A549 (cell line): ENCODE data around the gene KRT36. TPM values are rescaled to one million over a fixed set of nuclear protein-coding genes. Genes with fewer than 3 reads are reported as not detected.

Source experiments
- ATAC-seq, 2 experiments: fragments of 200-7000 bp in 1 of 2; fragments of >200 bp in 1 of 2; cut with Nextera tagmentation in 1 of 2; cut with Tn5 transposase in 1 of 2; 3 replicates each; pipeline versions ENCODE4 v1.8.0 to v1.9.1; 2018 to 2020; ENCODE audit warnings: mild to moderate bottlenecking in 1 of 2, moderate library complexity in 1 of 2
- CTCF ChIA-PET: fragments of 300-600 bp; sonication (Branson Sonifier 250); formaldehyde crosslinking; extraction: SDS; loops from one replicate; lab custom pipeline; 2021; ENCODE audit warnings: antibody characterized with exemption, inconsistent platforms; lab: Yijun Ruan, JAX
- POLR2A ChIA-PET: fragments of 350-600 bp; formaldehyde crosslinking; extraction: SDS; loops from one replicate; lab custom pipeline; 2021; ENCODE audit warnings: antibody characterized with exemption, inconsistent platforms; lab: Yijun Ruan, JAX
- DNase-seq, 2 experiments: peaks; one replicate each; pipeline versions ENCODE4 v3.0.0 to v3.0.0-alpha.2; 2011 to 2016; ENCODE audit warnings: low read depth in 1 of 2, low spot score in 1 of 2
- FAIRE-seq: peaks from 2 replicates; lab custom pipeline; 2011; peaks lifted over from hg19 to GRCh38; lab: Jason Lieb, UNC
- H3K27ac ChIP-seq, 2 experiments: fragments of >200 bp; sonication (Bioruptor Twin); formaldehyde crosslinking; 3 replicates each; pipeline ENCODE4 v1.5.1; 2016 to 2017
- H3K4me1 ChIP-seq: fragments of >200 bp; sonication (Bioruptor Twin); formaldehyde crosslinking; 3 replicates; pipeline ENCODE4 v1.6.1; 2016
- H3K4me2 ChIP-seq: fragments of >200 bp; sonication (Bioruptor Twin); formaldehyde crosslinking; 3 replicates; pipeline ENCODE4 v1.6.1; 2016
- H3K4me3 ChIP-seq: fragments of >200 bp; sonication (Bioruptor Twin); formaldehyde crosslinking; 3 replicates; pipeline ENCODE4 v1.5.1; 2016
- H3K9me3 ChIP-seq: fragments of >200 bp; sonication (Bioruptor Twin); formaldehyde crosslinking; 3 replicates; pipeline ENCODE4 v1.6.1; 2016
- ATOH8 ChIP-seq: fragments of 250-450 bp; sonication (Bioruptor Pico); IDR thresholded peaks from 2 replicates; pipeline ENCODE4 v1.5.0; 2020; ENCODE audit warnings: low read depth, mild to moderate bottlenecking, moderate library complexity
- CBX8 ChIP-seq: fragments of 200-600 bp; sonication (generic); IDR thresholded peaks from 2 replicates; pipeline ENCODE4 v1.6.1; 2016
- CHD2 ChIP-seq: fragments of 150-350 bp; IDR thresholded peaks from 2 replicates; pipeline ENCODE4 v1.6.1; 2014; ENCODE audit warnings: low read length; ENCODE audit not compliant: partially characterized antibody
- EHF ChIP-seq: fragments of 250-450 bp; sonication (Bioruptor Pico); IDR thresholded peaks from 2 replicates; pipeline ENCODE4 v1.5.0; 2020; ENCODE audit warnings: mild to moderate bottlenecking
- FOSB ChIP-seq: fragments of 250-450 bp; sonication (Bioruptor Pico); IDR thresholded peaks from 2 replicates; pipeline ENCODE4 v1.5.0; 2020; ENCODE audit warnings: mild to moderate bottlenecking, moderate library complexity
- HDAC2 ChIP-seq: fragments of 200-600 bp; sonication (generic); IDR thresholded peaks from 2 replicates; pipeline ENCODE4 v1.6.1; 2016
- HMGXB4 ChIP-seq: fragments of 250-450 bp; sonication (Bioruptor Pico); IDR thresholded peaks from 2 replicates; pipeline ENCODE4 v1.5.0; 2021; ENCODE audit warnings: mild to moderate bottlenecking, moderate library complexity, borderline replicate concordance
- HOXB5 ChIP-seq: fragments of 250-450 bp; sonication (Bioruptor Pico); IDR thresholded peaks from 2 replicates; pipeline ENCODE4 v1.5.0; 2020; ENCODE audit warnings: mild to moderate bottlenecking, moderate library complexity
- MAFK ChIP-seq: fragments of 450-650 bp; IDR thresholded peaks from 2 replicates; pipeline ENCODE4 v1.6.1; 2014; ENCODE audit not compliant: partially characterized antibody
- NFE2L2 ChIP-seq: fragments of 150-350 bp; conservative IDR thresholded peaks from 2 replicates; pipeline ENCODE4 v1.6.1; 2014; ENCODE audit warnings: low read length
- NPAS2 ChIP-seq: fragments of 250-450 bp; sonication (Bioruptor Pico); IDR thresholded peaks from 2 replicates; pipeline ENCODE4 v1.8.0; 2022; ENCODE audit warnings: mild to moderate bottlenecking, moderate library complexity, borderline replicate concordance
- PHF8 ChIP-seq: fragments of 200-600 bp; sonication (generic); IDR thresholded peaks from 2 replicates; pipeline ENCODE4 v1.6.1; 2016; ENCODE audit warnings: low read depth, mild to moderate bottlenecking, antibody characterized with exemption, moderate library complexity, borderline replicate concordance
- POLR2AphosphoS2 ChIP-seq: conservative IDR thresholded peaks from 2 replicates; pipeline ENCODE4 v1.6.1; 2012; ENCODE audit warnings: low read length, improper control_type of control experiment, inconsistent platforms
- RAD21 ChIP-seq, 2 experiments: fragments of >200 bp in 1 of 2; sonication (Bioruptor Twin) in 1 of 2; formaldehyde crosslinking in 1 of 2; IDR thresholded peaks in 1 of 2; conservative IDR thresholded peaks in 1 of 2; 2 replicates in 1 of 2; 3 replicates in 1 of 2; pipeline ENCODE4 v1.6.1; 2012 to 2018; ENCODE audit warnings: inconsistent platforms in 1 of 2
- RCOR1 ChIP-seq: fragments of 150-350 bp; IDR thresholded peaks from 2 replicates; pipeline ENCODE4 v1.6.1; 2014; ENCODE audit warnings: antibody characterized with exemption, low read length, low read depth
- RFX5 ChIP-seq: fragments of 450-650 bp; IDR thresholded peaks from 2 replicates; pipeline ENCODE4 v1.7.1; 2014; ENCODE audit warnings: antibody characterized with exemption, mild to moderate bottlenecking, moderate library complexity
- SMC3 ChIP-seq: fragments of >200 bp; sonication (Bioruptor Twin); formaldehyde crosslinking; IDR thresholded peaks from 3 replicates; pipeline ENCODE4 v1.6.1; 2018; ENCODE audit warnings: inconsistent platforms
- SREBF2 ChIP-seq: fragments of 450-650 bp; IDR thresholded peaks from 2 replicates; pipeline ENCODE4 v1.6.1; 2014; ENCODE audit warnings: mild to moderate bottlenecking, moderate library complexity
- USF2 ChIP-seq: fragments of 450-650 bp; IDR thresholded peaks from 2 replicates; pipeline ENCODE4 v1.6.1; 2014; ENCODE audit warnings: antibody characterized with exemption
- ZFP36 ChIP-seq: fragments of 450-650 bp; IDR thresholded peaks from 2 replicates; pipeline ENCODE4 v1.6.1; 2014; ENCODE audit warnings: borderline replicate concordance; ENCODE audit not compliant: partially characterized antibody
- WGBS: methylation state at CpG from one replicate; pipeline ENCODE4 v1.1.6; 2017; ENCODE audit errors: missing lambda C conversion rate; 5-methylcytosine and 5-hydroxymethylcytosine counted together
- polyA plus RNA-seq, 4 experiments: library from polyadenylated mRNA; depleted of rRNA in 3 of 4; stranded (reverse); fragments of >200 nt; fragmentation: RNase III in 1 of 4; extraction: RNeasy Plus Mini Kit Qiagen cat#74134 plus additional on column Dnase treatment in 1 of 4; gene quantifications; 2 replicates in 3 of 4; 3 replicates in 1 of 4; pipeline ENCODE4 v1.2.3, GENCODE V29; 2011 to 2017

KRT36 gene
- polyA plus RNA-seq, 2 of the 4 experiments (the other 2 are of a cell fraction): not detected

- TF ChIP-seq PHF8 (no peak), SMC3 (no peak), CHD2 (no peak)
- TF ChIP-seq, all 56 proteins: peak for 0
Observed at GRCh38 chr17:41511116-41511515, 21.4 kb upstream of the KRT36 start (continued).

- 58% methylated on average over 7 of the region's 7 CpGs for WGBS
- TF ChIP-seq ATOH8 (CRISPR knock-in tag): no peak
- peak; percentile 93 for TF ChIP-seq MAFK
- no peak overlapping the region for H3K27ac ChIP-seq
- FAIRE-seq: no peak
- no peak overlapping the region for H3K4me3 ChIP-seq
- no peaks in the 10 kb centered on the region for H3K9me3 ChIP-seq
- ChIA-PET POLR2A (no interaction called here), CTCF (interaction anchor here (0.7 to 20.5 kb wide), 3 partner anchors 39 to 150 kb away, joined by 3 to 163 read pairs (median 3); no protein-coding TSS in a partner anchor)
- ATAC-seq: no peak
- no peak for DNase-seq
- peaks cover 6% of the 10 kb centered on the region; the same call in 1 of the 3 replicates for H3K4me1 ChIP-seq
- H3K4me2 ChIP-seq: no peak overlapping the region
Observed at GRCh38 chr17:41510251-41511065, 20.7 kb upstream of the KRT36 start.

GRCh38 chr17:41507315-41507880 is 17.7 kb upstream of the KRT36 start:
- ATAC-seq (no peak), FAIRE-seq (no peak)
- Histone ChIP-seq H3K27ac (0 out of 6 replicates have a peak overlapping the region, but pooled peaks of 1 of the 2 experiments have one; percentile 5), H3K4me1 (peaks cover 6% of the 10 kb centered on the region; the same call in 1 of the 3 replicates), H3K4me2 (no peak overlapping the region)
- CTCF ChIA-PET: interaction anchor here (0.5 to 20.5 kb wide), 9 partner anchors 9 to 681 kb away, joined by 3 to 163 read pairs (median 4); no protein-coding TSS in a partner anchor
- TF ChIP-seq CBX8 (no peak), HDAC2 (no peak), HOXB5 (no peak), FOSB (CRISPR knock-in tag) (no peak), NPAS2 (CRISPR knock-in tag) (no peak), RCOR1 (no peak), NFE2L2 (no peak), USF2 (no peak), SREBF2 (no peak), MAFK (no peak), POLR2AphosphoS2 (no peak), EHF (CRISPR knock-in tag) (no peak), HMGXB4 (CRISPR knock-in tag) (no peak), ZFP36 (no peak), RFX5 (no peak), RAD21 (conservative IDR thresholded peaks at IDR 0.05 in 1 of 2, IDR thresholded peaks at IDR 0.05 in 1 of 2) (no peak)
- TF ChIP-seq, all 56 proteins: peak for 0
- H3K4me3 ChIP-seq: no peak overlapping the region
- POLR2A ChIA-PET: no interaction called here
- H3K9me3 ChIP-seq: no peaks in the 10 kb centered on the region
- DNase-seq: no peak
- WGBS: 65% methylated on average over 10 of the region's 10 CpGs
